ENCODE results near the gene BEGAIN.

BEGAIN gene

GRCh38 chr14:100581228-100582145, 5.7 kb downstream of the BEGAIN start:
- no peak for DNase-seq

- no peak for DNase-seq
Observed at GRCh38 chr14:100580316-100581227, 6.6 kb downstream of the BEGAIN start.

GRCh38 chr14:100578552-100578951, 8.7 kb downstream of the BEGAIN start:
- no peak for DNase-seq

GRCh38 chr14:100577986-100578431, 9.2 kb downstream of the BEGAIN start:
- DNase-seq = no peak

- DNase-seq = no peak
Observed at GRCh38 chr14:100577321-100577985, 9.8 kb downstream of the BEGAIN start.

- DNase-seq = no peak
Observed at GRCh38 chr14:100576091-100577085, 10.8 kb downstream of the BEGAIN start.

- DNase-seq = no peak
Observed at GRCh38 chr14:100575266-100575995, 11.8 kb downstream of the BEGAIN start.

- no peak for DNase-seq
Observed at GRCh38 chr14:100574642-100575031, 12.6 kb downstream of the BEGAIN start.

GRCh38 chr14:100573757-100574641, 13.2 kb downstream of the BEGAIN start:
- no peak for DNase-seq

- no peak for DNase-seq
Observed at GRCh38 chr14:100573002-100573756, 14.0 kb downstream of the BEGAIN start.

- no peak for DNase-seq
Observed at GRCh38 chr14:100572543-100572942, 14.7 kb downstream of the BEGAIN start.

GRCh38 chr14:100571837-100572236, 15.4 kb downstream of the BEGAIN start:
- DNase-seq = no peak

GRCh38 chr14:100570726-100571454, 16.3 kb downstream of the BEGAIN start:
- no peak for DNase-seq

- no peak for DNase-seq
Observed at GRCh38 chr14:100569734-100570286, 17.4 kb downstream of the BEGAIN start.

GRCh38 chr14:100568998-100569733, 18.1 kb downstream of the BEGAIN start:
- DNase-seq = no peak

GRCh38 chr14:100568164-100568997, 18.8 kb downstream of the BEGAIN start:
- DNase-seq = no peak

- no peak for DNase-seq
Observed at GRCh38 chr14:100567877-100568163, 19.4 kb downstream of the BEGAIN start.

Measured in KG1 (cell line).